MM.1S (cell line): Measurements from ENCODE around the gene PSIP1.

ENCODE experiments used
- DNase-seq: peaks from one replicate; pipeline ENCODE4 v3.0.0-alpha.2; 2015
- H2AFZ ChIP-seq: fragments of 300-600 bp; sonication (generic); 2 replicates; pipeline ENCODE4 v1.6.0; 2016; ENCODE audit warnings: antibody characterized with exemption, low read length
- H3F3A ChIP-seq: fragments of 300-600 bp; sonication (generic); 2 replicates; pipeline ENCODE4 v1.6.1; 2016; ENCODE audit warnings: mild to moderate bottlenecking, antibody characterized with exemption, low read length, moderate library complexity, mixed read lengths; ENCODE audit not compliant: insufficient read depth
- H3K27ac ChIP-seq: fragments of 300-600 bp; sonication (generic); 2 replicates; pipeline ENCODE4 v1.5.1; 2016; ENCODE audit warnings: mild to moderate bottlenecking, low read length
- H3K27me3 ChIP-seq: fragments of 300-600 bp; sonication (generic); replicated peaks from 2 replicates; pipeline ENCODE4 v1.6.0; 2016; ENCODE audit warnings: low read length; ENCODE audit not compliant: insufficient read depth
- H3K36me3 ChIP-seq: fragments of 300-600 bp; sonication (generic); replicated peaks from 2 replicates; pipeline ENCODE4 v1.6.1; 2016; ENCODE audit warnings: mild to moderate bottlenecking, low read length, mixed read lengths; ENCODE audit not compliant: insufficient read depth
- H3K4me1 ChIP-seq: fragments of 300-600 bp; sonication (generic); 2 replicates; pipeline ENCODE4 v1.6.1; 2016; ENCODE audit warnings: low read length, mixed read lengths
- H3K4me2 ChIP-seq: fragments of 300-600 bp; sonication (generic); 2 replicates; pipeline ENCODE4 v1.6.0; 2016; ENCODE audit warnings: low read depth, low read length
- H3K4me3 ChIP-seq: fragments of 300-600 bp; sonication (generic); 2 replicates; pipeline ENCODE4 v1.5.1; 2016; ENCODE audit warnings: low read length, mixed read lengths
- H3K79me2 ChIP-seq: fragments of 300-600 bp; sonication (generic); 2 replicates; pipeline ENCODE4 v1.6.1; 2016; ENCODE audit warnings: mixed run types, low read length, mixed read lengths
- H3K9ac ChIP-seq: fragments of 300-600 bp; sonication (generic); 2 replicates; pipeline ENCODE4 v1.6.1; 2016; ENCODE audit warnings: low read length, mixed read lengths
- H3K9me2 ChIP-seq: fragments of 300-600 bp; sonication (generic); replicated peaks from 2 replicates; pipeline ENCODE4 v1.6.1; 2016; ENCODE audit warnings: mild to moderate bottlenecking, low read length, mixed read lengths; ENCODE audit not compliant: insufficient read depth
- H3K9me3 ChIP-seq: fragments of 300-600 bp; sonication (generic); replicated peaks from 2 replicates; pipeline ENCODE4 v1.6.1; 2016; ENCODE audit warnings: mild to moderate bottlenecking, low read length, mixed read lengths; ENCODE audit not compliant: insufficient read depth
- H4K20me1 ChIP-seq: fragments of 300-600 bp; sonication (generic); 2 replicates; pipeline ENCODE4 v1.6.1; 2016; ENCODE audit warnings: mild to moderate bottlenecking, low read length, moderate library complexity, mixed read lengths; ENCODE audit not compliant: insufficient read depth
- EZH2 ChIP-seq: fragments of 300-600 bp; sonication (generic); optimal IDR thresholded peaks from 2 replicates; pipeline ENCODE3; 2017; ENCODE audit warnings: low read depth, mild to moderate bottlenecking, antibody characterized with exemption, low read length, mixed read lengths
- EZH2phosphoT487 ChIP-seq: fragments of 300-600 bp; sonication (generic); IDR thresholded peaks from 2 replicates; pipeline ENCODE4 v1.6.1; 2018; ENCODE audit warnings: antibody characterized with exemption, low read length
- TF ChIP-seq, protein P1 (sequence below): fragments of 300-600 bp; sonication (generic); IDR thresholded peaks from 2 replicates; pipeline ENCODE4 v1.5.1; 2016; ENCODE audit warnings: antibody characterized with exemption, low read length, mixed read lengths

The PSIP1 gene

DNA sequence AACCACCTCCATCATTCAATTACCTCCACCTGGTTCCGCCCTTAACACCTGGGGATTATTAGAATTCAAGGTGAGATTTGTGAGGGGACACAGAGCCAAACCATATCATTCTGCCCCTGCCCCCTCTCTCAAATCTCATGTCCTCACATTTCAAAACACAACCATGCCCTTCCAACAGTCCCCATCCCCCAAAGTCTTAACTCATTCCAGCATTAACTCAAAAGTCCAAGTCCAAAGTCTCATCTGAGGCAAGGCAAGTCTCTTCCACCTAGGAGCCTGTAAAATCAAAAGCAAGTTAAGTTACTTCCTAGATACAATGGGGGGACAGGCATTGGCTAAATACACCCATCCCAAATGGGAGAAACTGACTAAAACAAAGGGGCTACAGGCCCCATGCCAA is 18.8 kb downstream of the PSIP1 start:
- Histone ChIP-seq H3K9me2 (no peaks in the 10 kb centered on the region), H3K36me3 (no peaks in the 10 kb centered on the region), H3K27me3 (no peaks in the 10 kb centered on the region), H3K4me2 (no peak overlapping the region), H2AFZ (no peak overlapping the region), H3K9me3 (no peaks in the 10 kb centered on the region), H4K20me1 (no peaks in the 10 kb centered on the region), H3K9ac (no peak overlapping the region), H3K4me1 (no peaks in the 10 kb centered on the region), H3K27ac (no peak overlapping the region), H3K79me2 (peaks cover 3% of the 10 kb centered on the region; the same call in 1 of the 2 replicates), H3F3A (no peaks in the 10 kb centered on the region), H3K4me3 (no peak overlapping the region)
- DNase-seq, result no peak
- TF ChIP-seq, protein P1, sequence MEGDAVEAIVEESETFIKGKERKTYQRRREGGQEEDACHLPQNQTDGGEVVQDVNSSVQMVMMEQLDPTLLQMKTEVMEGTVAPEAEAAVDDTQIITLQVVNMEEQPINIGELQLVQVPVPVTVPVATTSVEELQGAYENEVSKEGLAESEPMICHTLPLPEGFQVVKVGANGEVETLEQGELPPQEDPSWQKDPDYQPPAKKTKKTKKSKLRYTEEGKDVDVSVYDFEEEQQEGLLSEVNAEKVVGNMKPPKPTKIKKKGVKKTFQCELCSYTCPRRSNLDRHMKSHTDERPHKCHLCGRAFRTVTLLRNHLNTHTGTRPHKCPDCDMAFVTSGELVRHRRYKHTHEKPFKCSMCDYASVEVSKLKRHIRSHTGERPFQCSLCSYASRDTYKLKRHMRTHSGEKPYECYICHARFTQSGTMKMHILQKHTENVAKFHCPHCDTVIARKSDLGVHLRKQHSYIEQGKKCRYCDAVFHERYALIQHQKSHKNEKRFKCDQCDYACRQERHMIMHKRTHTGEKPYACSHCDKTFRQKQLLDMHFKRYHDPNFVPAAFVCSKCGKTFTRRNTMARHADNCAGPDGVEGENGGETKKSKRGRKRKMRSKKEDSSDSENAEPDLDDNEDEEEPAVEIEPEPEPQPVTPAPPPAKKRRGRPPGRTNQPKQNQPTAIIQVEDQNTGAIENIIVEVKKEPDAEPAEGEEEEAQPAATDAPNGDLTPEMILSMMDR, result no peak
- no peak for TF ChIP-seq EZH2
- no peak for TF ChIP-seq EZH2phosphoT487

DNA sequence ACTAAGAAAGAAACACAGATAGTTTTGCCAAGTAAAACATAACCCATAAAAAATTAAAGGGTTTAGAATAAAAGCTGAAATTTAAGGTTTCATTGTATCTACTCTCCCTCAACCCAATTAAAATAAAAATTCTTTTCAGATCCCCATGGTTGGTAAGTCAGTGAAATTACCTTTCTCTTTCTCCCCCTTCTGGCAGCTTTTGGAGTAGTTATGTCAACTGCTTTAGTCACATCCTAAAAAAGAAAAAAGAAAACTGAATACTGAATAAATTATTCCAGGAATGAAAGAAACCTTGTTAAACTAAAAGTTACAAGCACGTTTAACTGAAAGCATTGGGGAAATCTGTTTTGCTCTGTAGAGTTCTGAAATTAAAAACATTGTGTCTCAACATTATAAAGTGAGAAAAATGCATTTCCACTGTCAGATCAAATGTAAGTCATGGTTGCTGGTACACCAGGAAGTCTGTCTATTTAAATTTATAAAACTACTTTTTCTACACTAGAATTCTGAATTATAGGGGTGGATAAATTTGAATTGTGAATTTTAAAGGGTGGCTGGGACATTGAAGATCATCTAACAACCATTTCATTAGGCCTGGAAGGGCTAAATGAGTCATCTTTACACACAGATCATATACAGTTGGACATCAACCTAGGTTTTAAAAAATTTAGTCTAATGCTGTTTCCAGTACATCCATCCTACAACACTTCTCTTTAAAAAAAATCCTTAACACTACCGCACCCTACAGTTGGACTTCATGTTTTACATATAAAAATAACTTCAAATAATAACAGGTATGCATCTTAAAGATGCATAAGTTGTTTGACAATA is 24.7 kb downstream of the PSIP1 start:
- Histone ChIP-seq H3K9me2 (no peaks in the 10 kb centered on the region), H3K79me2 (no peaks in the 10 kb centered on the region), H4K20me1 (no peaks in the 10 kb centered on the region), H3K4me3 (no peak overlapping the region), H3K27ac (no peak overlapping the region), H3K9ac (no peak overlapping the region), H3K4me2 (no peak overlapping the region), H3F3A (no peaks in the 10 kb centered on the region), H3K4me1 (no peaks in the 10 kb centered on the region), H3K27me3 (no peaks in the 10 kb centered on the region), H3K9me3 (no peaks in the 10 kb centered on the region), H3K36me3 (no peaks in the 10 kb centered on the region; the same call in 1 of the 2 replicates), H2AFZ (no peak overlapping the region)
- no peak for DNase-seq
- TF ChIP-seq EZH2phosphoT487 (no peak), EZH2 (no peak)
- TF ChIP-seq, protein P1, result peak; percentile 27

DNA sequence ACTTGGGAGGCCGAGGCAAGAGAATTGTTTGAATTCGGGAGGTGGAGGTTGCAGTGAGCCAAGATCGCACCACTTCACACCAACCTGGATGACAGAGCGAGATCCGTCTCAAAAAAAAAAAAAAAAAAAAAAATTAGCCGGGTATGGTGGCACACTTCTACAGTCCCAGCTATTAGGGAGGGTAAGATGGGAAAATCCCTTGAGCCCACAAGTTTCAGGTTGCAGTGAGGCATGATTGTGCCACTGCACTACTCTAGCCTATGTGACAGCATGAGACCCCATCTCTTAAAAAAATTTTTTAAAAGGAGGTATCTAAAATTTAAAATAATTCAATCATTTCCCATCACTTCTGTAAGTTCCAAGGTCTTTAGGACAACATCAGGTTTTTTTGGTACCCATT is 26.0 kb downstream of the PSIP1 start:
- Histone ChIP-seq H3K79me2 (no peaks in the 10 kb centered on the region), H3K27me3 (no peaks in the 10 kb centered on the region), H3F3A (no peaks in the 10 kb centered on the region), H3K36me3 (no peaks in the 10 kb centered on the region; the same call in 1 of the 2 replicates), H4K20me1 (no peaks in the 10 kb centered on the region), H3K9ac (no peak overlapping the region), H3K4me1 (no peaks in the 10 kb centered on the region), H3K4me3 (no peak overlapping the region), H3K4me2 (no peak overlapping the region), H2AFZ (no peak overlapping the region), H3K27ac (no peak overlapping the region), H3K9me2 (no peaks in the 10 kb centered on the region), H3K9me3 (no peaks in the 10 kb centered on the region)
- TF ChIP-seq EZH2phosphoT487, result no peak
- TF ChIP-seq, protein P1, result no peak
- no peak for TF ChIP-seq EZH2
- no peak for DNase-seq
